Brain pericyte (primary cell): ENCODE results near the gene KDM4D.
"Not testable (repeated sequence)": the region's sequence is repeated elsewhere in the genome, so short reads cannot be mapped to it uniquely, and the experiment has no call there.

Experiments used
- DNase-seq: peaks from one replicate; pipeline ENCODE4 v3.0.0-alpha.2; 2012; ENCODE audit warnings: low read depth, low spot score

The KDM4D gene

GRCh38 chr11:95033051-95033450, 59.5 kb downstream of the KDM4D start:
- DNase-seq = no peak

- DNase-seq = no peak
Measured at GRCh38 chr11:95035316-95035715, 61.8 kb downstream of the KDM4D start.

GRCh38 chr11:95037356-95038035, 64.0 kb downstream of the KDM4D start:
- DNase-seq = not testable (repeated sequence)

GRCh38 chr11:95042239-95042638, 68.7 kb downstream of the KDM4D start:
- no peak for DNase-seq

GRCh38 chr11:95042906-95043305, 69.4 kb downstream of the KDM4D start:
- DNase-seq = no peak

GRCh38 chr11:95044010-95044409, 70.5 kb downstream of the KDM4D start:
- DNase-seq = no peak

- no peak for DNase-seq
Measured at GRCh38 chr11:95045812-95046211, 72.3 kb downstream of the KDM4D start.
